HCT116 (cell line): ENCODE results near the gene AWAT1. TPM values are rescaled to one million over a fixed set of nuclear protein-coding genes. Genes with fewer than 3 reads are reported as not detected.

ENCODE experiments used
- ATAC-seq: fragments of 200-7000 bp; cut with Tn5 transposase; 2 replicates; pipeline ENCODE4 v1.9.1; 2020; ENCODE audit warnings: mild to moderate bottlenecking, moderate library complexity
- BruUV-seq: library from RNA; stranded (reverse); fragments of 400-500 nt; replicated peaks from 2 replicates; lab custom pipeline; 2021; lab: Mats Ljungman, UMichigan
- CTCF ChIA-PET: fragments of 300-600 bp; sonication (Branson Sonifier 250); formaldehyde crosslinking; loops from one replicate; lab custom pipeline; 2021; ENCODE audit warnings: antibody characterized with exemption; lab: Charles Lee
- POLR2A ChIA-PET: fragments of 300-600, 350-600 bp; sonication (Branson Sonifier 250); formaldehyde crosslinking; loops from one replicate; lab custom pipeline; 2021; ENCODE audit warnings: antibody characterized with exemption; lab: Charles Lee
- RAD21 ChIA-PET, 2 experiments: fragments of 300-600 bp; sonication (Branson Sonifier 250); formaldehyde crosslinking; loops; one replicate each; lab custom pipeline; 2023; ENCODE audit warnings: low total read pairs in 2 of 2; ENCODE audit not compliant: uncharacterized antibody in 2 of 2, unreplicated experiment in 2 of 2, low non-redundant PET in 1 of 2; lab: Charles Lee
- DNase-seq: peaks from one replicate; pipeline ENCODE4 v3.0.0-alpha.2; 2010; ENCODE audit warnings: low read depth, low spot score
- H2AFZ ChIP-seq: fragments of 200-600 bp; shearing (Covaris generic), sonication (generic); 2 replicates; pipeline ENCODE4 v1.6.1; 2017; ENCODE audit warnings: low read depth, mixed run types, mixed read lengths, antibody characterized with exemption, low read length; ENCODE audit not compliant: poor library complexity, severe bottlenecking
- H3K27ac ChIP-seq: 2 replicates; pipeline ENCODE4 v1.5.1; 2012; ENCODE audit warnings: low read depth, low read length
- H3K27me3 ChIP-seq: fragments of 200-600 bp; sonication (generic); 2 replicates; pipeline ENCODE4 v1.6.1; 2016; ENCODE audit warnings: mixed run types, low read length, mixed read lengths; ENCODE audit not compliant: insufficient read depth
- H3K36me3 ChIP-seq, 2 experiments: fragments of 200-500 bp in 1 of 2; fragments of 200-600 bp in 1 of 2; sonication (Bioruptor generic) in 1 of 2; sonication (generic) in 1 of 2; 2 replicates each; pipeline versions ENCODE4 v1.5.1 to v1.6.1; 2014 to 2016; ENCODE audit warnings: low read length in 2 of 2, inconsistent platforms in 1 of 2, mixed read lengths in 1 of 2, mixed run types in 1 of 2; ENCODE audit not compliant: insufficient read depth in 2 of 2, control insufficient read depth in 1 of 2
- H3K4me1 ChIP-seq, 2 experiments: fragments of 200-600 bp in 1 of 2; sonication (generic) in 1 of 2; 2 replicates each; pipeline versions ENCODE4 v1.5.1 to v1.6.1; 2012 to 2017; ENCODE audit warnings: low read length in 2 of 2, inconsistent platforms in 1 of 2, mild to moderate bottlenecking in 1 of 2, mixed read lengths in 1 of 2, mixed run types in 1 of 2, moderate library complexity in 1 of 2; ENCODE audit not compliant: insufficient read depth in 2 of 2, control insufficient read depth in 1 of 2
- H3K4me2 ChIP-seq: fragments of 200-600 bp; sonication (generic); 2 replicates; pipeline ENCODE4 v1.6.1; 2017; ENCODE audit warnings: mixed run types, low read length, mixed read lengths
- H3K4me3 ChIP-seq, 2 experiments: fragments of 200-600 bp in 1 of 2; sonication (generic) in 1 of 2; replicated peaks in 1 of 2; 2 replicates each; pipeline ENCODE4 v1.5.1; 2011 to 2016; ENCODE audit warnings: low read length in 2 of 2, control low read depth in 1 of 2, low read depth in 1 of 2, mild to moderate bottlenecking in 1 of 2, mixed read lengths in 1 of 2, mixed run types in 1 of 2
- H3K79me2 ChIP-seq: fragments of 200-600 bp; sonication (generic); 2 replicates; pipeline ENCODE4 v1.6.1; 2017; ENCODE audit warnings: mild to moderate bottlenecking, mixed run types, low read length, moderate library complexity, mixed read lengths; ENCODE audit not compliant: insufficient read depth
- H3K9ac ChIP-seq: fragments of 200-600 bp; sonication (generic); 2 replicates; pipeline ENCODE4 v1.6.1; 2016; ENCODE audit warnings: low read length, mixed read lengths
- H3K9me2 ChIP-seq: fragments of 200-600 bp; sonication (generic), shearing (Covaris generic); 2 replicates; pipeline ENCODE4 v1.6.1; 2017; ENCODE audit warnings: mixed run types, mild to moderate bottlenecking, moderate library complexity; ENCODE audit not compliant: insufficient read depth
- H3K9me3 ChIP-seq, 2 experiments: fragments of 200-500 bp in 1 of 2; fragments of 200-600 bp in 1 of 2; sonication (Bioruptor generic) in 1 of 2; sonication (generic) in 1 of 2; 2 replicates each; pipeline ENCODE4 v1.6.1; 2014 to 2017; ENCODE audit warnings: low read length in 2 of 2, mixed read lengths in 2 of 2, inconsistent platforms in 1 of 2, low read depth in 1 of 2, mild to moderate bottlenecking in 1 of 2, mixed run types in 1 of 2, moderate library complexity in 1 of 2; ENCODE audit not compliant: control insufficient read depth in 1 of 2, insufficient read depth in 1 of 2
- H4K20me1 ChIP-seq: fragments of 200-600 bp; sonication (generic), shearing (Covaris generic); 2 replicates; pipeline ENCODE4 v1.6.1; 2017; ENCODE audit warnings: mixed run types, mild to moderate bottlenecking, moderate library complexity; ENCODE audit not compliant: insufficient read depth
- CBX3 ChIP-seq: IDR thresholded peaks from 2 replicates; pipeline ENCODE4 v1.6.1; 2012; ENCODE audit warnings: low read depth
- CEBPB ChIP-seq: IDR thresholded peaks from 2 replicates; pipeline ENCODE4 v1.6.1; 2012; ENCODE audit warnings: low read depth
- EGR1 ChIP-seq: IDR thresholded peaks from 2 replicates; pipeline ENCODE4 v1.6.1; 2012; ENCODE audit warnings: low read depth
- EZH2 ChIP-seq: fragments of 200-600 bp; sonication (generic); IDR thresholded peaks from 2 replicates; pipeline ENCODE4 v1.6.1; 2017; ENCODE audit warnings: antibody characterized with exemption, mixed run types
- EZH2phosphoT487 ChIP-seq: fragments of 200-600 bp; IDR thresholded peaks from 2 replicates; pipeline ENCODE4 v1.6.1; 2018; ENCODE audit warnings: antibody characterized with exemption, borderline replicate concordance
- FOSL1 ChIP-seq: IDR thresholded peaks from 2 replicates; pipeline ENCODE4 v1.6.1; 2012; ENCODE audit warnings: low read depth
- JUND ChIP-seq: IDR thresholded peaks from 2 replicates; pipeline ENCODE4 v1.6.1; 2012
- MAX ChIP-seq: IDR thresholded peaks from 2 replicates; pipeline ENCODE4 v1.6.1; 2012
- POLR2AphosphoS5 ChIP-seq: IDR thresholded peaks from 2 replicates; pipeline ENCODE4 v1.6.1; 2011; ENCODE audit warnings: mild to moderate bottlenecking, low read depth, low read length, moderate library complexity
- RAD21 ChIP-seq: IDR thresholded peaks from 2 replicates; pipeline ENCODE4 v1.6.1; 2012; ENCODE audit warnings: low read depth, mild to moderate bottlenecking
- SIN3A ChIP-seq: IDR thresholded peaks from 2 replicates; pipeline ENCODE4 v1.6.1; 2012; ENCODE audit warnings: low read depth
- SP1 ChIP-seq: IDR thresholded peaks from 2 replicates; pipeline ENCODE4 v1.6.1; 2012; ENCODE audit warnings: low read depth
- SRF ChIP-seq: IDR thresholded peaks from 2 replicates; pipeline ENCODE4 v1.6.1; 2012; ENCODE audit warnings: low read depth
- ZBTB33 ChIP-seq: IDR thresholded peaks from 2 replicates; pipeline ENCODE4 v1.6.1; 2011; ENCODE audit warnings: mild to moderate bottlenecking, low read length, moderate library complexity; ENCODE audit not compliant: insufficient replicate concordance; ENCODE audit errors: extremely low read depth
- ZFX ChIP-seq: fragments of 450-650 bp; IDR thresholded peaks from 2 replicates; pipeline ENCODE4 v1.6.1; 2017
- ZNF274 ChIP-seq: fragments of 200-500 bp; sonication (Bioruptor generic); IDR thresholded peaks from 2 replicates; pipeline ENCODE4 v1.6.1; 2014; ENCODE audit warnings: mild to moderate bottlenecking, low read depth, low read length, inconsistent platforms
- intact Hi-C: fragments of 100-400 bp; cut with micrococcal nuclease; formaldehyde crosslinking; loops from 2 replicates; pipeline ENCODE4 v1.10.0; 2022
- total RNA-seq: library from RNA; stranded (reverse); gene quantifications from one replicate; pipeline ENCODE4 v1.2.1, GENCODE V29; 2021; ENCODE audit not compliant: unreplicated experiment
- TF ChIP-seq, protein P1 (sequence below), 3 experiments: fragments of 200-600 bp in 1 of 3; sonication (generic) in 1 of 3; IDR thresholded peaks in 2 of 3; conservative IDR thresholded peaks in 1 of 3; 2 replicates each; pipeline ENCODE4 v1.5.1; 2012 to 2017; ENCODE audit warnings: low read depth in 2 of 3, low read length in 2 of 3, antibody characterized with exemption in 1 of 3, borderline replicate concordance in 1 of 3, control low read depth in 1 of 3, mild to moderate bottlenecking in 1 of 3, mixed read lengths in 1 of 3, mixed run types in 1 of 3, moderate library complexity in 1 of 3; ENCODE audit not compliant: insufficient read depth in 1 of 3

Gene AWAT1
- total RNA-seq, 1 experiment from 2014 or later: not detected

- no peak for TF ChIP-seq ZBTB33
- no peak for TF ChIP-seq SIN3A
- no peak for TF ChIP-seq EZH2phosphoT487
Measured at GRCh38 chrX:70244881-70245280, 10.4 kb downstream of the AWAT1 start (continued).

- Histone ChIP-seq H3K79me2 (no peaks in the 10 kb centered on the region), H2AFZ (no peak overlapping the region), H3K27me3 (no peaks in the 10 kb centered on the region), H3K36me3 (no peaks in the 10 kb centered on the region), H3K4me3 (no peak overlapping the region), H3K9ac (no peak overlapping the region), H3K4me2 (no peak overlapping the region), H3K27ac (no peak overlapping the region), H3K9me2 (no peaks in the 10 kb centered on the region), H4K20me1 (no peaks in the 10 kb centered on the region), H3K4me1 (peaks cover 0 to 12% of the 10 kb centered on the region in 2 experiments; a peak in 1 of 4 replicates), H3K9me3 (no peaks in the 10 kb centered on the region)
- BruUV-seq: no TSS peak
- ChIA-PET RAD21 (no interaction called here), POLR2A (no interaction called here), CTCF (no interaction called here)
- intact Hi-C loops: no loop called here
- DNase-seq (no peak), ATAC-seq (no peak)
- TF ChIP-seq SP1 (no peak), EZH2 (no peak), SIN3A (no peak), EGR1 (no peak), MAX (no peak), SRF (no peak), RAD21 (no peak), FOSL1 (no peak), ZNF274 (no peak), CEBPB (no peak), ZFX (no peak), POLR2AphosphoS5 (no peak), JUND (no peak), CBX3 (no peak)
- TF ChIP-seq, protein P1, sequence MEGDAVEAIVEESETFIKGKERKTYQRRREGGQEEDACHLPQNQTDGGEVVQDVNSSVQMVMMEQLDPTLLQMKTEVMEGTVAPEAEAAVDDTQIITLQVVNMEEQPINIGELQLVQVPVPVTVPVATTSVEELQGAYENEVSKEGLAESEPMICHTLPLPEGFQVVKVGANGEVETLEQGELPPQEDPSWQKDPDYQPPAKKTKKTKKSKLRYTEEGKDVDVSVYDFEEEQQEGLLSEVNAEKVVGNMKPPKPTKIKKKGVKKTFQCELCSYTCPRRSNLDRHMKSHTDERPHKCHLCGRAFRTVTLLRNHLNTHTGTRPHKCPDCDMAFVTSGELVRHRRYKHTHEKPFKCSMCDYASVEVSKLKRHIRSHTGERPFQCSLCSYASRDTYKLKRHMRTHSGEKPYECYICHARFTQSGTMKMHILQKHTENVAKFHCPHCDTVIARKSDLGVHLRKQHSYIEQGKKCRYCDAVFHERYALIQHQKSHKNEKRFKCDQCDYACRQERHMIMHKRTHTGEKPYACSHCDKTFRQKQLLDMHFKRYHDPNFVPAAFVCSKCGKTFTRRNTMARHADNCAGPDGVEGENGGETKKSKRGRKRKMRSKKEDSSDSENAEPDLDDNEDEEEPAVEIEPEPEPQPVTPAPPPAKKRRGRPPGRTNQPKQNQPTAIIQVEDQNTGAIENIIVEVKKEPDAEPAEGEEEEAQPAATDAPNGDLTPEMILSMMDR (IDR thresholded peaks at IDR 0.05 in 2 of 3, conservative IDR thresholded peaks at IDR 0.05 in 1 of 3; ENCODE audit: borderline replicate concordance in 1 of 3, insufficient read depth in 1 of 3, low read depth in 2 of 3, low read length in 2 of 3): no peak
Measured at GRCh38 chrX:70247252-70247651, 12.8 kb downstream of the AWAT1 start.
